Heart right ventricle (tissue), 16 donors: ENCODE results near the gene GMDS. TPM values are rescaled to one million over a fixed set of nuclear protein-coding genes. Genes with fewer than 3 reads are reported as not detected.

Experiments
- ATAC-seq, 8 donors: fragments of 200-7000 bp; cut with Tn5 transposase; one replicate each; pipeline ENCODE4 v1.9.1; 2020; ENCODE audit warnings: mild to moderate bottlenecking in 8 of 8, moderate library complexity in 8 of 8, moderate number of reproducible peaks in 1 of 8
- DNase-seq, 2 donors: peaks; one replicate each; pipeline ENCODE4 v3.0.0-alpha.2; 2020
- H3K27ac ChIP-seq, 10 donors: fragments of 200-600 bp; sonication (generic) in 2 of 10; one replicate each; pipeline versions ENCODE4 v1.5.0 to v1.8.0; 2020 to 2022; ENCODE audit warnings: mild to moderate bottlenecking in 3 of 10
- H3K27me3 ChIP-seq, 7 donors: fragments of 200-600 bp; one replicate each; pipeline ENCODE4 v1.8.0; 2021 to 2022; ENCODE audit warnings: mild to moderate bottlenecking in 2 of 7
- H3K36me3 ChIP-seq, 9 donors: fragments of 200-600 bp; sonication (generic) in 1 of 9; one replicate each; pipeline versions ENCODE4 v1.5.0 to v1.8.0; 2020 to 2022; ENCODE audit warnings: mild to moderate bottlenecking in 2 of 9
- H3K4me1 ChIP-seq, 9 donors: fragments of 200-600 bp; sonication (generic) in 1 of 9; one replicate each; pipeline versions ENCODE4 v1.5.0 to v1.8.0; 2020 to 2022; ENCODE audit warnings: mild to moderate bottlenecking in 4 of 9
- H3K4me3 ChIP-seq, 10 donors: fragments of 200-600 bp; sonication (generic) in 2 of 10; one replicate each; pipeline versions ENCODE4 v1.5.0 to v1.8.0; 2020 to 2022; ENCODE audit warnings: mild to moderate bottlenecking in 7 of 10, moderate library complexity in 2 of 10
- H3K9me3 ChIP-seq, 11 donors: fragments of 200-600 bp in 10 of 11; sonication (generic) in 2 of 11; one replicate each; pipeline versions ENCODE4 v1.5.0 to v1.8.0; 2013 to 2022; ENCODE audit warnings: mild to moderate bottlenecking in 2 of 11, control low read depth in 1 of 11, moderate library complexity in 1 of 11
- CTCF ChIP-seq, 9 donors: fragments of 200-600 bp; sonication (generic) in 2 of 9; IDR thresholded peaks; one replicate each; pipeline versions ENCODE4 v1.5.0 to v1.8.0; 2021 to 2022; ENCODE audit warnings: antibody characterized with exemption in 9 of 9, mild to moderate bottlenecking in 5 of 9, moderate library complexity in 1 of 9
- WGBS, 2 donors: extraction: QIAGEN DNeasy Blood & Tissue Kit; methylation state at CpG; one replicate each; pipeline ENCODE4 v1.1.7; 2013; ENCODE audit warnings: inconsistent platforms in 1 of 2; 5-methylcytosine and 5-hydroxymethylcytosine counted together
- intact Hi-C, 10 donors: fragments of 100-400 bp; cut with DNase I; formaldehyde crosslinking; loops; one replicate each; pipeline versions ENCODE4 v1.11.1 to v1.14.2; 2022
- polyA plus RNA-seq, 2 donors: library from polyadenylated mRNA; stranded (reverse); fragments of 200-250 nt; gene quantifications; one replicate each; pipeline ENCODE4 v1.2.3, GENCODE V29; 2013
- total RNA-seq, 10 donors: library from RNA; stranded (reverse); fragmentation: NEBNext Ultra II Directional in 3 of 10; extraction: Animal tissue kit (Norgen Biotek cat#: 25700) in 3 of 10; gene quantifications; one replicate each; pipeline versions ENCODE4 v1.2.1 to v1.2.4, GENCODE V29; 2021 to 2023
- donor health status: Arrhythmogenic right ventricular cardiomyopathy.
- donor health status: ischemic (EF 13 %, LVEDD 7.1; RV severe dilation, severe dysfunction).
- donor health status: healthy with polysubstance abuse.
- donor health status: DM: no; HTN: yes; CAD: no.
- donor health status: DM: no; HTN: no; CAD: no.
- donor health status: ischemic (EF 25% LVEDD 6.9; RV normal size, moderate dysfunction).
- donor health status: ischemic (EF 25% LVEDD 5.7; RV mildly dilated, moderate dysfunction).
- donor health status: healthy.
- donor health status: DM: yes; HTN: yes; CAD: no.
- donor health status: Ischemic cardiomyopathy.
- donor health status: ischemic (EF 35%, LVEDD 5.7; RV mildly dilated, moderate dysfunction).
- donor health status: nonischemic (EF 11% LVEDD 7.7; RV severe dilation, severe dysfunction).
- donor health status: DM: yes; HTN: yes; CAD: no.
- donor health status: PGD.
- donor health status: ischemic (EF 29% LVEDD 5.4; RV normal size, mild dysfunction).
- donor health status: nonischemic (EF 23%, LVEDD 6.1; RV moderate dilation, normal function).

The GMDS gene
- total and polyA plus RNA-seq, 12 donors, result 5.0 to 10.6 (median 6.9) TPM

- no peaks in the 10 kb centered on the region for H3K27me3 ChIP-seq
- intact Hi-C loops, result loop anchor here in 2 of 10 donors (5.0 to 10.0 kb wide), 3 partner anchors 84 to 244 kb away; no protein-coding TSS in a partner anchor
- peaks cover 0 to 20% (median 8%) of the 10 kb centered on the region in 9 donors for H3K4me1 ChIP-seq
- no peak for DNase-seq
- no peaks in the 10 kb centered on the region for H3K9me3 ChIP-seq
- H3K27ac ChIP-seq, result peak overlapping the region in 6 of 10 donors; percentile 5 to 79 (median 46)
- peak overlapping the region in 3 of 10 donors; percentile 10 to 18 (median 13) for H3K4me3 ChIP-seq
- 59 to 70% methylated on average over 5 of the region's 5 CpGs for WGBS, 2 donors
- TF ChIP-seq CTCF (IDR thresholded peaks at IDR 0.05), result no peak
- no peaks in the 10 kb centered on the region for H3K36me3 ChIP-seq
- ATAC-seq, result peak in 6 of 8 donors; percentile 47 to 77 (median 72)
These were observed 134.2 kb downstream of the GMDS start for GRCh38 chr6:2111162-2111677.

DNA sequence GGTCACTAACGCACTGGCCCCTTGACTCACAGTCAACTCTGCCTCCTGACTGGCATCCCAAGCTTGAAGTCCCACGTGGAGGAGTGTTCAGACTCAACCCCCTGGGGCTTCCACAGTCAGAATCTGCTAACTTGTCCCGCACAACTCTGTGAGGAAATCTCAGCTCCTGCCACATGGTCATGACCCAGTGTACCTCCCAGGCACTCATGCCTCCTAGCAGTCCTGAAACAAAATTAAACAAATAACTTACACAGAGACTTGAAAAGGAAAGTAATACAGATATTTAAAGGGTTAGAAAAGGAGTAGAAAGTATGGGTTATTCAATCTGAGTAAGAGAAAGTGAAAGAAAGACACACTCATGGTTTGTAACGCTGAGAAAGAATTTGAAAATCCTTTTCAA, 134.9 kb downstream of the GMDS start:
- H3K27me3 ChIP-seq, result no peaks in the 10 kb centered on the region
- no peak for TF ChIP-seq CTCF (IDR thresholded peaks at IDR 0.05)
- peaks cover 0 to 20% (median 8%) of the 10 kb centered on the region in 9 donors for H3K4me1 ChIP-seq
- DNase-seq, result no peak
- H3K9me3 ChIP-seq, result no peaks in the 10 kb centered on the region
- H3K4me3 ChIP-seq, result peak overlapping the region in 3 of 10 donors; percentile 10 to 18 (median 13)
- ATAC-seq, result peak in 1 of 8 donors; percentile 19
- no peaks in the 10 kb centered on the region for H3K36me3 ChIP-seq
- H3K27ac ChIP-seq, result peak overlapping the region in 6 of 10 donors; percentile 5 to 79 (median 46)
- WGBS, 2 donors, result 70 to 76% methylated on average over 4 of the region's 4 CpGs
- intact Hi-C loops, result loop anchor here in 2 of 10 donors (5.0 to 10.0 kb wide), 3 partner anchors 84 to 244 kb away; no protein-coding TSS in a partner anchor

DNA sequence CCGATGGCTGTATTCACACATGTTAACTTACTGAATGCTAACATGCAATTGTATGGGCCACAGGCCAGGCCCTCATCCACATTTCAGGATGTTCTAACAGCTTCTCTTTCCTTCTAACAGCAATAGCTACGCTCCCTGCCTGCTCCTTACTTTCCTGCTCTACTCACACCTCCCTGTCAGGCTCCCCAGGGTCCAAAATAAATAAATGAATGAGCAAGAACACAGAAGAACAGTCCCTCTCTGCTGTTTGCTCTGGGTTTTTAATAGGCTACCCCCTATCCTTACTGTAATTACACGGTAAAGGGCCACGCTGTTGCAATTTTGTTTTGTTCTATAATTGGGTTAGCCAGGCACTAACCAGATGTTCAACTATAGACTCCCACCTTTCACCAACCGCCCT, 135.6 kb downstream of the GMDS start:
- no peaks in the 10 kb centered on the region for H3K36me3 ChIP-seq
- TF ChIP-seq CTCF (IDR thresholded peaks at IDR 0.05), result no peak
- intact Hi-C loops, result loop anchor here in 6 of 10 donors (5.0 to 10.0 kb wide), 5 partner anchors 85 to 525 kb away; partner anchors contain the start of gene FOXC1 (in 1 of the 6)
- H3K9me3 ChIP-seq, result no peaks in the 10 kb centered on the region
- H3K27me3 ChIP-seq, result no peaks in the 10 kb centered on the region
- peaks cover 0 to 20% (median 8%) of the 10 kb centered on the region in 9 donors for H3K4me1 ChIP-seq
- no peak overlapping the region for H3K27ac ChIP-seq
- WGBS, 2 donors, result 93 to 95% methylated on average over 5 of the region's 5 CpGs
- no peak for DNase-seq
- ATAC-seq, result peak in 1 of 8 donors; percentile 9
- H3K4me3 ChIP-seq, result no peak overlapping the region

GRCh38 chr6:2108700-2109306, 136.6 kb downstream of the GMDS start:
- 95 to 96% methylated on average over 9 of the region's 9 CpGs for WGBS, 2 donors
- DNase-seq, result no peak
- Histone ChIP-seq H3K9me3 (no peaks in the 10 kb centered on the region), H3K4me3 (no peak overlapping the region), H3K27ac (no peak overlapping the region), H3K36me3 (no peaks in the 10 kb centered on the region), H3K4me1 (peaks cover 0 to 27% (median 10%) of the 10 kb centered on the region in 9 donors), H3K27me3 (no peaks in the 10 kb centered on the region)
- TF ChIP-seq CTCF (IDR thresholded peaks at IDR 0.05), result no peak
- ATAC-seq, result no peak
- intact Hi-C loops, result loop anchor here in 5 of 10 donors (5.0 to 10.0 kb wide), 5 partner anchors 86 to 526 kb away; partner anchors contain the start of gene FOXC1 (in 1 of the 5)
